GM12865 (cell line): ENCODE measurements around the gene OMP.

Experiments used
- DNase-seq: peaks from one replicate; pipeline ENCODE4 v3.0.0; 2010; ENCODE audit warnings: low read depth
- H3K4me3 ChIP-seq: 2 replicates; pipeline ENCODE4 v1.5.1; 2011; ENCODE audit warnings: mild to moderate bottlenecking, low read depth, low read length, control low read depth
- TF ChIP-seq, protein P1 (sequence below): IDR thresholded peaks from 2 replicates; pipeline ENCODE4 v1.5.1; 2011; ENCODE audit warnings: low read length, control low read depth, low read depth, inconsistent platforms; ENCODE audit not compliant: insufficient read depth; ENCODE audit errors: missing control alignments

The OMP gene

DNA sequence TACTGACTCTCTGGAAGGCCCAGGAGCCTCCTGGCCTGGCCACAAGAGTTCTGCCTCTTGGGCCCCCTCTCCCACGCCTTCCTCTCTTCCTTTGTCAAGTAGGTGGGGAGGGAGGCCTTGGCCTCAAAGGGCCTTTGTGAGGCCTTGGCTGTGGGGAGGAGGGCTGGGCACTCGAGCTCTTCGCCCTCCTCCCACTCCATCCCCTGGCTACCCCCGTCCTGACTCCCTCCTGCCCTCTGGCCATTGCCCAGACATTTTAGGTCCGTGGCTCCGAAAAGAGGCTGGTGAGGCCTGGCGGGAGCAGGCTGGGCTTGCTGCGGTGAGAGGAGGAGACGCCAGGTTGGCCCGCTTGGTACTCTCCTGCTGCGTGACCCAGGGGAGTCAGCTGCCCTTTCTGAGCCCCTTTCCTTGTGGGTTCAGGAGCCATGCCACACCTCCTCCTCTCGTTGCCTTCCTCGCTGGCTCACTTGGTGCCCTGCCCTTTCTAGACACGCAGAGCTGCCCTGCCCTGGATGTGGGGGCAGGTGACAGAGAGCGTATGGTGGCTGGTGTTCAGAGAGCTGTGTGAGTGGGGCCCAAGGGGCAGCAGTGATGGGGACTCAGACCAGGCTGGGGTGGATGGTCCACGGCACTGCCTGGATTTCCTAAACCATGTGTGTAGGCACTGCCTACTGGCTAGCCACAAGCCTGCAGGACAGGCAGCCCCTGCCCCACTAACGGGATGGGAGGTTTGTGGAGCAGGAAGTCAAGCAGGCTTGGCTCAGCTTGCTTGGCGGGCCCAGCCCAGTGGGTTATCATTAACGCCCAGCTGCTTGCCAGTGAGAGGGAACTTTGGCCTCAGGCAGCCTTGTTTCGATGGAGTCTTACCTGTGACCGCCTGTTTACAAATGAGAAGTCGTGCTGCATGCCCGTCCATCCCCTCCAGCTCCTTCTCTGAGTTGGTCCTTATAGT lies 15.8 kb upstream of the OMP start:
- DNase-seq, result no peak
- TF ChIP-seq, protein P1, sequence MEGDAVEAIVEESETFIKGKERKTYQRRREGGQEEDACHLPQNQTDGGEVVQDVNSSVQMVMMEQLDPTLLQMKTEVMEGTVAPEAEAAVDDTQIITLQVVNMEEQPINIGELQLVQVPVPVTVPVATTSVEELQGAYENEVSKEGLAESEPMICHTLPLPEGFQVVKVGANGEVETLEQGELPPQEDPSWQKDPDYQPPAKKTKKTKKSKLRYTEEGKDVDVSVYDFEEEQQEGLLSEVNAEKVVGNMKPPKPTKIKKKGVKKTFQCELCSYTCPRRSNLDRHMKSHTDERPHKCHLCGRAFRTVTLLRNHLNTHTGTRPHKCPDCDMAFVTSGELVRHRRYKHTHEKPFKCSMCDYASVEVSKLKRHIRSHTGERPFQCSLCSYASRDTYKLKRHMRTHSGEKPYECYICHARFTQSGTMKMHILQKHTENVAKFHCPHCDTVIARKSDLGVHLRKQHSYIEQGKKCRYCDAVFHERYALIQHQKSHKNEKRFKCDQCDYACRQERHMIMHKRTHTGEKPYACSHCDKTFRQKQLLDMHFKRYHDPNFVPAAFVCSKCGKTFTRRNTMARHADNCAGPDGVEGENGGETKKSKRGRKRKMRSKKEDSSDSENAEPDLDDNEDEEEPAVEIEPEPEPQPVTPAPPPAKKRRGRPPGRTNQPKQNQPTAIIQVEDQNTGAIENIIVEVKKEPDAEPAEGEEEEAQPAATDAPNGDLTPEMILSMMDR, result no peak

DNA sequence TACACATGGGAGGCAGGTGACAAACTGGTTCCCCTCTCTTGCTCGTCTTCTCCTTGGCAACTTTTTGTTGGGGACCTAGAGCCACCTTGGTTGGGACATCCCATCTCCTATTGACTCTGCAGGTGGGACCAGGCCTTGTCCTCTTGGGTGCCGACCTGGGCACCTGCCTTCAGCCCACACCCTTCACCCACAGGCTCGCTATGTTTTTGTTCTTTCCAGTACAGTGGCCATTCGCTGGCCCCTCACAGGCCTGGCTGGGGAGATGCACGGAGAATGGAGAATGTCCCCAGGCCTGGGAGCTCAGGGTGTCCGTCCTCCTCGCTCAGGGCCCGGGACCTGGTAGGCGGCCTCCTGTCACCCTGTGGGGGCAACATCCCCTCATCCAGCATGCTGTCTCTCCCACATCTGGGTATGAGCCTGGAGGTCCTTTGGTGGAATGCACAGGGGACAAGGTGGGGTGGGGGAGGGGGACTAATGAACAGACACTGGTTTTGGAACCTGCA lies 14.9 kb upstream of the OMP start:
- no peak overlapping the region for H3K4me3 ChIP-seq
- DNase-seq, result no peak
- TF ChIP-seq, protein P1, result no peak

More for the DNA sequence above, 15.8 kb upstream of the OMP start:
- no peak overlapping the region for H3K4me3 ChIP-seq

DNA sequence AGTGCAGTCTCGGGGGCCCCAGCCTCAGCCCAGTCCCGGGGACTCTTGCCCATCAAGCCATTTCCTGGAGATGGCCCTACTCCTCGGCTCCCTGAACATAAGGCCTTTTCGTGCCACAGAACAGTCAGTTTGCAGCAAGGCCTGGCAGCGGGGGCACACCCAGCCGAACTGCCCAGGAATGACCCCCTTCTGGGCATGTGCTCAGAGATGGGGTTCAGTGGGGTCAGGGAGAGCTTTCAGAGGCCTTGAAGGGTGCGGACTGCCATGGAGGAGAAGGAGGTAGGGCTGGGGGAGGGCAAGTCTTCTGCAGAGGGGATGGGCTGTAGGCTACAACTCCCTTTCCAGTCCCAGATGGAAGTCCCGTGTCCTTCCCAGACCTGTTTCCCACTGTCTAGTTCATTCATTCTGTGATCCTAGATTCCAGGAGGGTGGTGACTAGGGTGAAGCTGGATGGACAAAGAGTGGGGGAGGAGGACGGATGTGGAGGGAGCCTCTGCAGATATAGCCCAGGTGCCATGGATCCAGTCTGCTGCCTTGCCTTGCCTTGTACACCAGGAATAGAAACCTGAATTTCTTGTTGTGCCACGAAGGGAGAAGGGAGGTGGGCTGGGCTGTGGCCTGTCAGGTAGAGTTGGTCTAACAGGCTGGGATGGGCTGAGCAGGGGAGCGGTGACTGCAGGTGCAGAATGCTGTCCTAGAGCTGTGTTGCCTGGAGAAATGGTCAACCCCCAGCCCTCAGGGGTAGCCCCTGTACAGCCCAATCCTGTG lies 14.2 kb upstream of the OMP start:
- no peak overlapping the region for H3K4me3 ChIP-seq
- TF ChIP-seq, protein P1, result no peak
- no peak for DNase-seq

DNA sequence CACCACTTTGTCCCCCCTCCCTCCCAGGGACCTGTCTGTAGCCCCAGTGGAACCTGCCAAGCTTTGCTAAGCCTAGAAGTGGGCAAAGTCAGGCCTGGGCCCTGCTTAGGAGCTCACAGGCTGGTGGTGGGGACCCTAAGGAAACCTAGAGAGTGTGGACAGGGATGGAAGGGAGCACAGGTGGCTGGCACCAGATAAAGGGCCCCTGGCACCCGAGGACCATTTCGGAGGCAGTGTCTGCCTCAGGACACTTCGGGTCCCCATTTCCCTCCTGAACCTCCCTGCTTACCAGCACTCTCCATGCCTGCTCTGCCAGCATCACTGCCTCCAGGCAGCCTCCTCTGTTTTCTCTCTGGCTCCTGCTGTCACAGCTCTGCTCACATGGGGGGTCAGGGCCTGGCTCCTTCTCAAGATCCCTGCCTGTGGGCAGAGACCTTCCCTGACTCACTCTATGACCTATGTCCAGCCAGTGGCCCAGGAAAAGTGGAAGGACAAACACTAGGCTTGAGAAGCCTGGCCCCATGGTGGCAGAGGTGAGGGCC lies 13.6 kb upstream of the OMP start:
- DNase-seq, result no peak
- TF ChIP-seq, protein P1, result no peak
- no peak overlapping the region for H3K4me3 ChIP-seq

DNA sequence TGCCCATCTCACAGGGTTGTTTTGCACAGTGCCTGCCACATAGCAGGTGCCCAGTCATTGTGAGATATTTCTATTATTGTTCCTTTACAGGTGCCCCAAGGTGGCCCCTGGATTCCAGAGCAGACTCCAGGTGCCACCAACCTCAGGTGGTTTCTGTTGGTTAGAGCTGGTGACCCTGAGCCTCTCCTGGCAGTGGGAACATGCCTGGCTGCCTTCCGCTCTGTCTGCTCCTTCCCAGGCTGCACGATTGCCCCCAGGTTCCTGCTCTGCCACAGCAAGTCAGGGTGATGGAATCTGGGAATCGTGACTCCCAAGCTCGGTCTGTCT lies 12.6 kb upstream of the OMP start:
- TF ChIP-seq, protein P1, result no peak
- no peak overlapping the region for H3K4me3 ChIP-seq
- no peak for DNase-seq

DNA sequence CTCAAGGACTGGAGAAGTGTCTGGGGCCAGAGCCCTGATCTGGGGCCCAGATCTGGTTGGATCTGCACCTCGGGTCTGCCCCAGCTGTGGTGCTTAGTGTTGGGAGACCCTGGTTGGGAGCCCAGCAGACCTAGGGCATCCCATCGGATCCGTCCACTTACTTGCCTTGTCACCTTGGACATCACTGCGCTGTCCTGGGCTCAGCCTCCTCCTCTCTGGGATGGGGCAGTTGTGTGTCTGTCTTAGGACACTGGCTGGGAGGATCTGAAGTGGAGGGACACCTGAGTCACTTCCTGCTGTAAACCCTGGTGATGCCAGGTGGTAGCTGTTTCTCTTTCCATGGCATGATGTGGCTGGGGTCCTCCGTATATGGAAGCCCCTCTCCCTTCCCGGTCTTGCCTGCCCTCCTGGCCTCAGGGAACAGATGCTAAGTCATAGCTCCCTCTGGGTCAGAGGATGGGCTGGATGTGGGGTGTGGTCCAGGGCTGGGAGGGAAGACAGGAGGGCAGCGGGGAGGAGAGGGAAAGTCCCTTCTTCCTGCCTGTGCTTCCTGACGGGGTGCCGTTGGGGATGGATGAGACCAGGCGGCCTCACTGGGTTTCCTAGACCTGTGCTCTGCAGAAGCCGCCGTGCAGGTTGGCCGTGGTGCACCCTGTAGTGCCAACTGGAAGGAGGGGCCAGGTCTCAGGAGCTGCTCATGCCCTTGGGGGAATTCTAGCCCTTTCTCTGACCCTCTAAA lies 12.1 kb upstream of the OMP start:
- TF ChIP-seq, protein P1, result no peak

More for the DNA sequence above, 12.1 kb upstream of the OMP start:
- no peak overlapping the region for H3K4me3 ChIP-seq
- DNase-seq, result no peak
